GM19452 (cell line): ENCODE results near the gene ZEB1.

Experiments used
- ATAC-seq: cut with Tn5 transposase; IDR thresholded peaks from one replicate; pipeline ENCODE4 v1.9.1; 2021; ENCODE audit not compliant: unreplicated experiment

ZEB1 gene

DNA sequence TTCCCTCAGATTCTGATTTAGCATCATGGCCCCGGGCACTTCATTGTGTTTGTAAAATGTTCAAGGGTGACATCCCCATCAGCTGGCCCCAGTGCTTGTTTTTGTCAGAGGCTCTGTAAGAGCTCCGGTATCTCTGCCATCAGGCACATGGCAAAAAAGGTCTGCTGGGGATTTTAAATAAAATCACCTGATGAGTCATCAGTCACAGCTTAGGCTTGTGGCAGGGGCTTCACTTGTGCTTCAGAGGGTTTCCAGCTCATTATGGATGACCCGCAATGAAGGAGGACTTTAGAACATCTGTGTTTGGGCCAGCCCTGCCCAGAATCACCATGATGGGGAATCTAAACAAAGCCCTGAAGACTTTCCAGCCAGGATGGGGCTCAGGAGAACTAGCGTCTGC, 259.9 kb downstream of the ZEB1 start:
- no peak for ATAC-seq
